GM21390 (cell line): ENCODE results near the gene GARIN5A.
"Not testable (repeated sequence)": the region's sequence is repeated elsewhere in the genome, so short reads cannot be mapped to it uniquely, and the experiment has no call there.

ENCODE experiments used
- ATAC-seq: cut with Tn5 transposase; IDR thresholded peaks from one replicate; pipeline ENCODE4 v1.9.1; 2021; ENCODE audit not compliant: unreplicated experiment

The GARIN5A gene

DNA sequence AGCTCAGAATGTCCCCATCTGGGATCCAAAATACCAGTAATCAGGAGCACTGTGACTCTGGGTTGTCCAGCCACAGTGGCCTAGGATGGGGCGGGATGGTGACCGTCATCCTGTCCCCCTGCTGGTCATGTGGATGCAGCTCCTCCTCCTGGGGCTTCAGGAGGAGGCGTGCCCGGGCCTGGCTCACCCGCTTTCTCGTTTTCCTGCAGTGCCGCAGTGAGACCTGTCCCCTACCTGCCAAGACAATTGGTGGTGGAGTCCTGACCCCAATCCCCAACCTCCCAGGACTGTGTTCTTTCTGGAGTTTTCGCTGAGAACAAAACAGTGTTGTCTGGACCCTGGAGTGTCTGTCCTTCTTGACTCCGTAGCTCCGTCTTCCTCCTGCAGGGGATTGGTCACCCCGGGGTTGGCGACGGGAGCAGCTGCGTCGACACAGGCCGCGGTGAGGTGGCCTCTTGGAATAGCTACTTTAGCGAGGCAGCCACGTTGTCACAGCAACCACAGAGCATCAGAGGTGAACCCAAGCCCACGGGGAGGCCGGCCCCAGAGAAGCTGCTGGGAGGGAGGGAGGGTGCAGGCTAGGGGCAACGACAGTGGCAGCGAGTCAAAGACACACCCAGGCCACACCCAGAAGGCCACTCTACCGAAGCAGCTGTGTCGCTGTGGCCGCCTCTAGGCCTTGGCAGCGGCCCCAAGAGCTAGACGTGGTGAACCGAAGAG is 10.5 kb downstream of the GARIN5A start:
- ATAC-seq = no peak

DNA sequence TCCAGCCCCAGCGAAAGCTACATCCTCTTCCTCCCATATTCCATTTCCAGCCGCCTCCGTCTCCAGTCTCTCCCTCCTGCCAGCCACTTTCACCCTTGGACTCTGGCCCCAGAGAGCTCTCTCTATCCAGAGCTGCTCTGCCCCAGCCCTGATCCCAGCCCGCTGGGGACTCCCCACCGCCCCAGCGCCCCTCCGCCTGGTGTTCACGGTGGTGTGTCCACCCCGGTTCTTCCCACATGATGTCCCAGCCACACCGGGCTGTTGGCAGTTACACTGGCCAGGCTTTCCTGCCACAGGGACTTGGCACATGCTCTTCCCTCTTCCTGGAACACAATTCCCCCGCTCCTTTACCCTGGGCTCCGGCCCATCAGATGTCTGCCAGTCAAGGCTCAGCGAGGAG is 11.6 kb downstream of the GARIN5A start:
- ATAC-seq = no peak

DNA sequence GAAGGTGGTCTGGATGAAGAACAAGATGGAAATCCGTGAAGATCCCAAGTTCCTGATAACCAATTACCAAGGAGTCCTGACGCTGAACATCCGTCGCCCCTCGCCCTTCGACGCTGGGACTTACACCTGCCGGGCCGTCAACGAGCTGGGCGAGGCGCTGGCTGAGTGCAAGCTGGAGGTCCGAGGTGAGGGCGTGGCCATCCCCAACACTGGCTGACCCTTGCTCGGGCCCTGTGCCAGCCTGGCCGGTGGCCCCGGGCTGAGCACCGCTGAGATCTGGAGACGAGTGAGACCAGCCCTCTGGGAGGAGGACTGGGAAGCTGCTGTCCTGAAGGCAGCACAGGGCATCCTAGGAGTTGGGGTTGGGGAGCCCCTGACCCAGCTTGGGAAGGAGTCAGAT is 12.3 kb downstream of the GARIN5A start:
- ATAC-seq = no peak

DNA sequence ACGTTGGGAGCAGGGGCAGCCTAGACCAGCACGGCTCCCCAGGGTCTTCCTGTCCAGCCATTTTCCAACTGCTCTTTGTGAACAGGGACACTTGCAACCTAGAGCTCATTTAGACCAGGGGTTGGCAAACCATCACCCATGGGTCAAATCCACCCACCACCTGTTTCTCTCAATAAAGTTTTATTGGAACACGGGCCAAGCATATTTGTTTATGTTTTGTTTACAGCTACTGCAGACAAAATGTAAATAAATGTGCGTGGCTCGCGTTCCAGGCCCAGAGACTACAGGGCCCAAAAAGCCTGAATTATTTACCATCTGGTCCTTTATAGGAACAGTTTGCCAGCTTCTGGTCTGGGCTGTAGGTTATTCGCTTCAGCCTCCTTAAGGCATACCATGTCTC is 13.7 kb downstream of the GARIN5A start:
- ATAC-seq = no peak

DNA sequence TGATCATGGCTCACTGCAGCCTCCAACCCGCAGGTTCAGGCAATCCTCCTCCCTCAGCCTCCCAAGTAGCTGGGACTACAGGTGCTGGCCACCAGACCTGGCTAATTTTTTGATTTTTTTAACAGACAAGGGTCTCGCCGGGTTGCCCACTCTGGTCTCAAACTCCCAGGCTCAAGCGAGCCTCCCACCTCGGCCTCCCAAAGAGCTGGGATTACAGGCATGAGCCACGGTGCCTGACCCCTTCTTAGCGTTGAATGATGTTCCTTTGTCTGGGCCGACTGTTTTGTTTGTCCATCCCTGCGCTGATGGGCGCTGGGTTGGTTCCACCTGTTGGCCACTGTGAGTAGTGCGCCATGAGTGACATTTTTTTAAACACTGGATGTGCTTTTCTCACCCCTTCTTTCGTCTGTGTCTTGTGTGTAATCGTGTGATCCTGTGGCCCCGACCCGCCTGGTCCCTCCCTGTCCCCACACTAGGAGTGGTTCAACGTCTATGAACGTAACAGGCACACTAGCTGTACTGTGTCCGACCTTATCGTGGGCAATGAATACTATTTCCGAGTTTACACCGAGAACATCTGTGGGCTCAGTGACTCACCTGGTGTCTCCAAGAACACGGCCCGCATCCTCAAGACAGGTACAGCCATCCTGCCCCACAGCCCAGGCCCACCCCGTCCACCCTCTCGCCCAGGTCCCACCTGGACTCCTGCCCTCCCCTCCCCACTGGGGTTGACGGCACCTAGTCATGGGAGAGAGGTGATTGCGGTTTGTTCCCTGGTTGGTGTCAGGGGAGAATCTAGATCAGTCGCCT is 15.4 kb downstream of the GARIN5A start:
- no peak for ATAC-seq

DNA sequence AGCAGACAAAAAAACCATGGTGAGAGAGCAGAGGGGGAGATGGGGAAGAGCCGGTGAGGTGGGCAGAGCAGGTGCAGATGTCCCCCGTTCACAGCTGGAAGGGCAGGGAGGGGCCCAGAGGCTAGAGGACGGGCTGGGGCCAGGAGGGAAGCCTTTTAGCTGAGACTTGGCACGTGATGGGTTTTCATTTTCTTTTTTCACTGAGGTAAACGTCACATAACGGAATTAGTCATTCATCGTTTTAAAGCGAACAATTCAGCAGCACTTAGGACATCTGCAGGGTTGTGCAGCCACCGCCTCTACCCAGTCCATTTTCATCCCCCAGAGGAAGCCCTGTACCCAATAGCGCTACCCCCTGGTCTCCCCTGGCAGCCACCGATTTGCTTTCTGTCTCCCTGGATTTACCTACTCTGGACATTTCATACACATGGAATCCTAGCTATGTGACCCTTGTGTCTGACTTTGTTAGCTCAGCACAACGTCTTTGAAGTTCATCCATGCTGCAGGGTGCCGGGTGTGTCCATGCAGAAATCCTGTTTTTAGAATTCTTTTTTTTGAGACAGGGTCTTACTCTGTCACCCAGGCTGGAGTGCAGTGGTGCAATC is 16.4 kb downstream of the GARIN5A start:
- peak; percentile 58 for ATAC-seq

DNA sequence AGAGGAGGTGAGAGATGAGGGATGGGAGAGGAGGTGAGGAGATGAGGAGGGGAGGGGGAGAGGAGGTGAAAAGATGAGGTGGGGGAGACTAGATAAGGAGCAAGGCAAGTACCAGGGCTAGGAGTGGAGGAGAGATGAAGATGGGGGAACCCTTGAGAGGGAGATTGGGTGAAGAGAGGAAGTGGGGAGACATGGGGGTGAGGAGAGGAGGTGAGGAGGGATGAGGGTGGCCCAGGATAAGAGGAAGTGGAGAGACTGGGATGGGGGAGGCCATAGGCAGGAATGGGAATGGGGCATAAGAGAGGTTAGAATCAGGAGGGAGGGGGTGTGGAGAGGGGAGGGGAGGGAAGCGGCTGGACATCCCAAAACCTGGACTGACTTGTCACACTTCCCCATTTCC is 17.0 kb downstream of the GARIN5A start:
- no peak for ATAC-seq

DNA sequence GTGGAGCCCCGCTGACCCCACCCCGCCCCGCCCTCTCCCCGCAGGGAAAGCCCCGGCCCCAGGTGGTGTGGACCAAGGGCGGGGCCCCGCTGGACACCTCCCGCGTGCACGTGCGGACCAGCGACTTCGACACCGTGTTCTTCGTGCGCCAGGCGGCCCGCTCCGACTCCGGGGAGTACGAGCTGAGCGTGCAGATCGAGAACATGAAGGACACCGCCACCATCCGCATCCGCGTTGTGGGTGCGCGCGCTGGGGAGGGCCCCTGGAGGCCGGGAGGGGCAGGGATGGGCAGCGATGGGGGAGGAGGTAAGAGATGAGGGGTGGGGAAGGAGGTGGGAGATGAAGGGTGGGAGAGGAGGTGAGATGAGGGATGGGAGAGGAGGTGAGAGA is 17.6 kb downstream of the GARIN5A start:
- ATAC-seq = no peak

DNA sequence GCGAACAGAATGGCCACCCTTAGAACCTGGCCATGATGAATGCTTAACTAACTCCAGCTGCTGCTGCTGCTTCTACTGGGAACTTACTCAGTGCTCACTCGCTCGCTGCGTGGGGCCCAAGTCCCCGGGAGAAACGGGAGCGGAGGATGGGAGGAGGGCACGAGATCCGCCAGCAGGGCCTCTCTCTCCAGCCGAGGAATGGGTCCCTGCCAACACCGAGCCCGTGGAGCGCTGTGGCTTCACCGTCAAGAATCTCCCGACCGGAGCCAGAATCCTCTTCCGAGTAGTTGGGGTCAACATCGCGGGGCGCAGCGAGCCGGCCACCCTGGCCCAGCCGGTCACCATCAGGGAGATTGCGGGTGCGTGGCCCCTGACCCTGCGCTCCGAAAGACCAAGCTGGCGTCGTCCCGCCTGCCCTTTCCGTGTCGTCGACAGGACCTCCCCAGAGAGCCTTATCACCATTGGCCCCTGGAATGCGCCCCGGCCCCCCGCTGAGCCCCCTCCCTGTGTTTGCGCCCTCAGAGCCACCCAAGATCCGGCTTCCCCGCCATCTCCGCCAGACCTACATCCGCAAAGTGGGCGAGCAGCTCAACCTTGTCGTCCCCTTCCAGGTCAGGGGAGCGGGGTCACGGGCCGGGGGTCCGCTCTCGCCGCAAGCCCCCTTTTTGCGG is 18.1 kb downstream of the GARIN5A start:
- ATAC-seq = no peak

DNA sequence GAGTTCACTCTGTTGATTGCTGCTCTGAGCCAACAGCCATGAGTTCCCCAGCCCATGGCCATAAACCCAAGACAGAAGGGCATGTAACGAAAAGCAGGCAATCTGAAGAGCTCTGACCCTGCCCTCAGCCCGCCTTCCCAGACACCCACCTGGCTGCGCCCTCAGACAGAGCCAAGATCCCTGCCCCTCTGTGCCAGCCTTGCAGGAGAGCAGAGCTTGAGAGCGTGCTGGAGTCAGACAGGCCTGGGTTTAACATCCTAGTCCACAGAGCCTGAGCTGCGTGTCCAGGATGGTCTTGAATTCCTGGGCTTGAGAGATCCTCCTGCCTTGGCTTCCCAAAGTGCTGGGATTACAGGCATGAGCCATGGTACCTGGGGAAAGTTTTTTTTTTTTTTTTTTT is 19.3 kb downstream of the GARIN5A start:
- no peak for ATAC-seq

DNA sequence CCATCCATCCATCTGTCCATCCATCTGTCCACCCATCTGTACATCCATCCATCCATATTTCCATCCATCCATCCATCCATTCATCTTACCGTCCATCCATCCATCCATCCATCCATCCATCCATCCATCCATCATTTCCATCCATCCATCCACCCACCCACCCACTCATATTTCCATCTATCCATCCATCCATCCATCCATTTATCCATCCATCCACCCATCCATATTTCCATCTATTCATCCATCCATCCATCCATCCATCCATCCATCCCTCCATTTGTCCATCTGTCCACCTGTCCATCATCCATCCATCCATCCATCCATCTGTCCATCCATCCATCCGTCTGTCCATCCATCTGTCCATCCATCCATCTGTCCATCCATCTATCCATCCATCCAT is 20.7 kb downstream of the GARIN5A start:
- no peak for ATAC-seq

DNA sequence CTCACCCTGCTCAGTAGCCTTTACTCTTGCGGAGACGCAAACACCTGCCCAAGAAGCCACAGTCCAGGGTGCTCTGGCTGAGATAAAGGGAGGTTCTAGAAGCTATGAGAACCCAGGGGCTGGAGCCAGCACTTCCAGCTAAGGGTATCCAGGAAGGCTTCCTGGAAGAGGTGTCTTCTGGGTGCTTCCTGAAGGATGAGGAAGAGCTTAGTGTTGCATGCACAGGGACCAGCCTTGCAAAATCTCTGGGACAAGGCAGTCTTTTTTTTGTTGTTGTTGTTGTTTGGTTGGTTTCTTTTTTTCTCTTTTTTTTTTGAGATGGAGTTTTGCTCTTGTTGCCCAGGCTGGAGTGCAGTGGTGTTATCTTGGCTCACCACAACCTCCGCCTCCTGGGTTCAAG is 23.4 kb downstream of the GARIN5A start:
- no peak for ATAC-seq

DNA sequence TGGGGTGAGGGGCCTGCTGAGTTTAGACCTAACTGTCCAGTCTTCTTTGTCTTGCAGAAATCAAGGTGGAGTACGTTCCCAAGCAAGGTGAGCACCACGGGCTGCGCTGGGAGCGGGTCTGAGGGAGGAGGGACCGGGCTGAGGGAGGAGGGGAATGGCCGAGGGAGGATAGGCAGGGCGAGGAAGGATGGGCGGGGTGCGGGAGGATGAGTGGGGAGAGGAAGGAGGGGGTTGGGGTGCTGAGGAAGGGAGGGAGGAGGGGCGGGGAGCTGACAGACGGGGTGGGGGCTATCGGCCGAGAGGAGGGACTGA is 25.5 kb downstream of the GARIN5A start:
- no peak for ATAC-seq

DNA sequence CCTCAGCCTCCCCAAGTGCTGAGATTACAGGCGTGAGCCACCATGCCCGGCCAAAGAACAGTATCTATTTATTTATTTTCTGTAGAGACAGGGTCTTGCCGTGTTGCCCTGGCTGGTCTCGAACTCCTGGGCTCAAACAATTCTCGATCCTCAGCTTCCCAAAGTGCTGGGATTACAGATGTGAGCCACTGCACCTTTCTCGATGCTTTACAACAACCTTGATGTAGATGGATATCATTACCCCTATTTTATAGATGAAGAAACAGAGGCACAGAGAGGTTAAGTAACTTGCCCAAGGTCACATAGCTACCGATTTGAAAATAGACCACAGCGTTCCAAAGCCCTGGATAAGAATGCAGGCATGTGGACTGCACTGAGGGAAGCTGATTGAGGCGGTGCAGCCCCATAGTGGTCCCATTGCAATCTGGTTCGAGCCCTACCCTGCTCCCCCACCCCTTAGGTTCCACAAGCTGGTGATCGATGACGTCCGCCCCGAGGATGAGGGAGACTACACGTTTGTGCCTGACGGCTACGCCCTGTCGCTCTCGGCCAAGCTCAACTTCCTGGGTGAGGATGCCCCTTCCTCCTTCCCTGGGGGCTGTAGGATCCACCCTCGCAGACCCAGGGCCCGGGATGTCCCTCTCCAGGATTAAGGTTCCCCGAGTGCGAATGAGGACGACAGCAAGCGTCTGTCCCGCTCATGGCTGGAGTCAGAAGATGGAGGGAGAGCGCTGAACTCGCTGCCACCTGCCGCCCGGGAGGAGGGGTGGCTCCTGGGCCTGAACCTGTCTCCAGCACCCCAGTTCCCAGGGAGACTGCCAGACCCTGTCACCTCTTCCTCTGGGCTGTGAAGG is 26.1 kb downstream of the GARIN5A start:
- ATAC-seq = no peak

DNA sequence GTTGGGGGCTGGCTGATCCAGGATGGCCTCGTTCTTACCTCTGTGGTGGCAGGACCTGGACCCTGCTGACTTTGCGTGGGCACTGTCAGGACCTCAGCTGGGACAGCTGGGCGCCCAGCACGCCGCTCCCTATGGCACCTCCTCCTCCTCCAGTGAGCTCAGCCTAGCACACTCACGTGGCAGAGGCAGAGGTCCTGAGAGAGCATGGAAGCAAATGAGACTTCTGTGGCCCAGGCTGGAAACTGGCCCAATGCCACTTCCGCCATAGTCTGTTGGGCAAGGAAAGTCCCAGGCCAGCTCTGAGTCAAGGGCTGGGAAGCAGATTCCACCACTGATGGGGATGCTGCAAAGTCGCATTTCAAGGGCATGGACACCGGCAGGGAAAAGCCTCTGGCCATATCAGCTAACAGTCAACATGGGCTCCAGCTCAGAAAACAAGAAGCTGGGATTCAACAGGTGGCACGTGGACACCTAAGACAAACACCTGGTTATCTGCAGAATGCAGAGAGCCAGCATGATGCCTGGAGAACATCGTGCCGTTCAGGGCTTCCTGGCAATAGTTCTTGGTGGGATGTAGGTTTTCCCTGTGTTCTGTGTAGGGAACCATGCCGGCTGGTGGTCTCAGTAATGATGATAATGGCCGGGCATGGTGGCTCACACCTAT is 27.3 kb downstream of the GARIN5A start:
- no peak for ATAC-seq

DNA sequence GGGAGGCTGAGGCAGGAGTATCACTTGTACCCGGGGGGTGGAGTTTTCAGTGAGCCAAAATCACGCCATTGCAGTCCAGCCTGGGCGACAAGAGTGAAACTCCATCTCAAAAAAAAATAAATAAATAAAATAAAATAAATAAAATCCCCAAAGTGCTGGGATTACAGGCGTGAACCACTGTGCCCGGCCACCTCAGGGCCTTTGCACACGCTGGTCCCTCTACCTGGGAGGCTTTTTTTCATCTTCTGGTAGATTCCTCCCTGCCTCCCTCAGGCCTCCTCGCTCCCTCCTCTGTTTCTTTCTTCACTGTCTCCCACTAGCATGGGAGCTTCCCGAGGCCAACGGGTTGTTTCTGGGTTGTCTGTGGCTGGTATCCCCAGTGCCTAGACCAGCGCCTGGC is 28.9 kb downstream of the GARIN5A start:
- ATAC-seq = no peak

DNA sequence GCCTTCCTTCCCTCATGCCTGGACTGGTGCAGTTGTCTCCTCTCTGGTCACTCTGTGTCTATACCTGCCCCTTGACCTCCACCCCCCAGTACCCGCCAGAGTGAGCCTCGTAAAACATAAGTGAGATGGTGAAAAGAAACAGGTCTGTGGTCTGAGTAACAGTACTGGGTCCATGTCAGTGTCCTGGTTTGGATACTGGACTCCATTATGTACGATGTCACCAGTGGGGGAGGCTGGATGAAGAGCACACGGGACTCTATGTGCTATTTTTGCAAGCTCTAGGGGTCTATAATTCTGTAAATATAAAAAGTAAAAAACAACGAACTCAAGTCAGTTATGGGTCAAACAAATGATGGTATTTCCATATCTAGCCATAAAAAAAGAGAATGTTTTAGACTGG is 29.6 kb downstream of the GARIN5A start:
- no peak for ATAC-seq

DNA sequence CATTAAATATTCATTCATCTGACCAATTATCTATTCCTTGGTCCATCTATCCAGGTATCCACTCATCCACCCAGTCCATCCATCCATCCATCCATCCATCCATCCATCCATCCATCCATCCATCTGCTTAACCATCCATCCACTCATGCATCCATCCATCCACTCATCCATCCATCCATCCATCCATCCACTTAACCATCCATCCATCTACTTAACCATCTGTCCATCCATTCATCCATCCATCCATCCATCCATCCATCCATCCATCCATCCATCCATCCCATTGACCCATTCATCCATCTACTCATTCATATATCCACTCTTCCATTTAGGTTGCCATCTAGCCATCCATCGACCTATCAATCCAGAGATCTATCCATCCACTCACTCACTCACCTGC is 32.6 kb downstream of the GARIN5A start:
- ATAC-seq = no peak

DNA sequence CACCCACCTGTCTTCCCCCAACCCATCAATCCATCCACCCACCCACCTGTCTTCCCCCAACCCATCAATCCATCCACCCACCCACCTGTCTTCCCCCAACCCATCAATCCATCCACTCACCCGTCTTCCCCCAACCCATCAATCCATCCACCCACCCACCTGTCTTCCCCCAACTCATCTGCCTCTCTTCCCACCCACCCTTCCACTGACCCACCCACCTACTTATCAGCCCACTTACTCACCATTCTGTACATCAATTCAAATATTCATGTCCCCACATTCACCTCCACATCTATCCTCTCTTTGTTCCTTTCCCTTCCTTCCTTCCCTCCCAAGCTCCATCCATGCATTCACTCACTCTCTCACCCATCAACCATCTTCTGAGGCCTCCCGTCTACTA is 37.5 kb downstream of the GARIN5A start:
- not testable (repeated sequence) for ATAC-seq

DNA sequence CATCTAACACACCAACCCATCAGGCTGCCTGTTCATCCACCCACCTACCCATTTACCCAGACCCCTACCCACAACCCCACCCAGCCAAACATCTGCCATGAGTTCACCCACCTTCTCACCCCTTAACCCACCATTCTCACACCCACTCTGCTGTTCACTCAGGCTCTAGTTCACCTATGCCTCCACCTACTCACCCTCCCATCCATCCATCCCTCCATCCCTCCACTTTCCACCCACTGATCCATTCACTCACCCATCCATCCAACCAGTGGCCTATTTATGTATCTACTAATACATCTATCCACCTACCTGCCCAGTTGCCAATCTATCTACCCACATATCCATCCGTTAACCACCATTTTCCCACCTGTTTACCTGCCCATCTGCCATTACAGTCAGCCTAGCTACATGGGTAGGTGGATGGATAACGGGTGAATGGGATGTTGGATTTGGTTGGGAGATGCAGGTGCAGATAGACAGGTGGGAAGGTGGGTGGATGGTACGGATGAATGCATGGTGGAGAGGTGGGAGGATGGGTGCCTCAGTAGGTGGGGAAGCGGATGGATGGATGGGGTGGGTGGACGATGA is 38.7 kb downstream of the GARIN5A start:
- no peak for ATAC-seq
